Keratinocyte (primary cell): ENCODE measurements around the gene MME. TPM values are rescaled to one million over a fixed set of nuclear protein-coding genes. Genes with fewer than 3 reads are reported as not detected.

ENCODE experiments used
- DNase-seq: peaks from one replicate; pipeline ENCODE4 v3.0.0-alpha.2; 2011; ENCODE audit warnings: low read depth, missing footprints, low spot score
- FAIRE-seq: peaks from 2 replicates; lab custom pipeline; 2011; peaks lifted over from hg19 to GRCh38; lab: Jason Lieb, UNC
- H2AFZ ChIP-seq: 2 replicates; pipeline ENCODE4 v1.6.0; 2012; ENCODE audit warnings: low read length, control low read depth, inconsistent platforms; ENCODE audit not compliant: control insufficient read depth
- H3K27ac ChIP-seq: 2 replicates; pipeline ENCODE4 v1.5.1; 2011; ENCODE audit warnings: low read length; ENCODE audit not compliant: control insufficient read depth, insufficient read depth
- H3K27me3 ChIP-seq: 3 replicates; pipeline ENCODE4 v1.6.0; 2011; ENCODE audit warnings: low read length; ENCODE audit not compliant: control insufficient read depth, insufficient read depth; ENCODE audit errors: extremely low read depth
- H3K36me3 ChIP-seq, 2 experiments: 2 replicates in 1 of 2; 3 replicates in 1 of 2; pipeline ENCODE4 v1.5.1; 2011; ENCODE audit warnings: low read length in 2 of 2, mild to moderate bottlenecking in 1 of 2; ENCODE audit not compliant: control insufficient read depth in 2 of 2, insufficient read depth in 2 of 2; ENCODE audit errors: extremely low read depth in 1 of 2
- H3K4me1 ChIP-seq: 3 replicates; pipeline ENCODE4 v1.5.1; 2011; ENCODE audit warnings: low read length; ENCODE audit not compliant: control insufficient read depth, insufficient read depth; ENCODE audit errors: extremely low read depth
- H3K4me2 ChIP-seq: 3 replicates; pipeline ENCODE4 v1.6.0; 2011; ENCODE audit warnings: low read depth, low read length; ENCODE audit not compliant: control insufficient read depth, insufficient read depth; ENCODE audit errors: extremely low read depth
- H3K4me3 ChIP-seq, 3 experiments: fragments of 200-600 bp in 1 of 3; sonication (generic) in 1 of 3; 2 replicates in 2 of 3; 3 replicates in 1 of 3; pipeline ENCODE4 v1.5.1; 2011 to 2016; ENCODE audit warnings: low read length in 3 of 3, mild to moderate bottlenecking in 3 of 3, control low read depth in 2 of 3, inconsistent platforms in 1 of 3, low read depth in 1 of 3, mixed read lengths in 1 of 3, mixed run types in 1 of 3, moderate library complexity in 1 of 3; ENCODE audit not compliant: control insufficient read depth in 2 of 3, insufficient read depth in 2 of 3; ENCODE audit errors: extremely low read depth in 1 of 3
- H3K79me2 ChIP-seq: 2 replicates; pipeline ENCODE4 v1.6.0; 2012; ENCODE audit warnings: low read length; ENCODE audit not compliant: control insufficient read depth, insufficient read depth
- H3K9ac ChIP-seq: 3 replicates; pipeline ENCODE4 v1.6.0; 2011; ENCODE audit warnings: low read length; ENCODE audit not compliant: control insufficient read depth, insufficient read depth; ENCODE audit errors: extremely low read depth
- H3K9me1 ChIP-seq: 3 replicates; pipeline ENCODE4 v1.6.0; 2011; ENCODE audit warnings: low read length; ENCODE audit not compliant: control insufficient read depth, insufficient read depth; ENCODE audit errors: extremely low read depth
- H3K9me3 ChIP-seq: 2 replicates; pipeline ENCODE4 v1.5.1; 2012; ENCODE audit warnings: low read depth, low read length; ENCODE audit not compliant: control insufficient read depth
- H4K20me1 ChIP-seq: 3 replicates; pipeline ENCODE4 v1.6.0; 2011; ENCODE audit warnings: low read length; ENCODE audit not compliant: control insufficient read depth, insufficient read depth; ENCODE audit errors: extremely low read depth
- EZH2 ChIP-seq: IDR thresholded peaks from one replicate; pipeline ENCODE4 v1.6.1; 2012; ENCODE audit warnings: inconsistent platforms, mild to moderate bottlenecking, low read length, moderate library complexity
- dilution Hi-C: fragments of 300-500 bp; cut with MboI; formaldehyde crosslinking; loops from one replicate; pipeline ENCODE4 v1.7.0; 2020; ENCODE audit warnings: low sequenced_read_pairs; ENCODE audit not compliant: extremely low pct_ligation_motif_present
- polyA plus RNA-seq, 5 experiments: library from polyadenylated mRNA; depleted of rRNA in 3 of 5; stranded (reverse) in 3 of 5; stranded (forward) in 1 of 5; unstranded in 1 of 5; fragments of >200 nt; gene quantifications; 1 replicate in 1 of 5; 2 replicates in 3 of 5; 3 replicates in 1 of 5; pipeline versions ENCODE4 v1.2.1 to v1.2.3, GENCODE V29; 2011 to 2012; ENCODE audit warnings: missing spikeins in 2 of 5, low read depth in 1 of 5, low replicate concordance in 1 of 5
- TF ChIP-seq, protein P1 (sequence below), 3 experiments: IDR thresholded peaks in 1 of 3; conservative IDR thresholded peaks in 1 of 3; optimal IDR thresholded peaks in 1 of 3; 2 replicates in 2 of 3; 3 replicates in 1 of 3; pipeline versions ENCODE3 to v1.5.1; 2011; ENCODE audit warnings: low read length in 3 of 3, mild to moderate bottlenecking in 3 of 3, moderate library complexity in 2 of 3, control low read depth in 1 of 3, inconsistent platforms in 1 of 3; ENCODE audit not compliant: insufficient read depth in 2 of 3; ENCODE audit errors: extremely low read depth in 1 of 3

The MME gene
- polyA plus RNA-seq, 1 donor (not counting 4 experiments of a cell fraction or from before 2014, with no cell fraction given): 2.0 TPM

- Histone ChIP-seq H3K36me3 (no peaks in the 10 kb centered on the region), H2AFZ (no peak overlapping the region), H3K79me2 (no peaks in the 10 kb centered on the region), H3K9ac (no peak overlapping the region), H3K4me2 (no peak overlapping the region), H3K27me3 (no peaks in the 10 kb centered on the region), H3K4me3 (no peak overlapping the region), H3K27ac (no peak overlapping the region), H4K20me1 (no peaks in the 10 kb centered on the region), H3K9me3 (no peaks in the 10 kb centered on the region), H3K4me1 (no peaks in the 10 kb centered on the region), H3K9me1 (no peaks in the 10 kb centered on the region)
- FAIRE-seq (no peak), DNase-seq (no peak)
- TF ChIP-seq, protein P1, sequence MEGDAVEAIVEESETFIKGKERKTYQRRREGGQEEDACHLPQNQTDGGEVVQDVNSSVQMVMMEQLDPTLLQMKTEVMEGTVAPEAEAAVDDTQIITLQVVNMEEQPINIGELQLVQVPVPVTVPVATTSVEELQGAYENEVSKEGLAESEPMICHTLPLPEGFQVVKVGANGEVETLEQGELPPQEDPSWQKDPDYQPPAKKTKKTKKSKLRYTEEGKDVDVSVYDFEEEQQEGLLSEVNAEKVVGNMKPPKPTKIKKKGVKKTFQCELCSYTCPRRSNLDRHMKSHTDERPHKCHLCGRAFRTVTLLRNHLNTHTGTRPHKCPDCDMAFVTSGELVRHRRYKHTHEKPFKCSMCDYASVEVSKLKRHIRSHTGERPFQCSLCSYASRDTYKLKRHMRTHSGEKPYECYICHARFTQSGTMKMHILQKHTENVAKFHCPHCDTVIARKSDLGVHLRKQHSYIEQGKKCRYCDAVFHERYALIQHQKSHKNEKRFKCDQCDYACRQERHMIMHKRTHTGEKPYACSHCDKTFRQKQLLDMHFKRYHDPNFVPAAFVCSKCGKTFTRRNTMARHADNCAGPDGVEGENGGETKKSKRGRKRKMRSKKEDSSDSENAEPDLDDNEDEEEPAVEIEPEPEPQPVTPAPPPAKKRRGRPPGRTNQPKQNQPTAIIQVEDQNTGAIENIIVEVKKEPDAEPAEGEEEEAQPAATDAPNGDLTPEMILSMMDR (optimal IDR thresholded peaks at IDR 0.05 in 1 of 3, IDR thresholded peaks at IDR 0.05 in 1 of 3, conservative IDR thresholded peaks at IDR 0.05 in 1 of 3; ENCODE audit: extremely low read depth in 1 of 3, insufficient read depth in 2 of 3, low read length in 3 of 3): no peak
- TF ChIP-seq EZH2: no peak
- dilution Hi-C loops: no loop called here
Measured at GRCh38 chr3:155231792-155232191, 151.7 kb downstream of the MME start.

- no peak for DNase-seq
- Histone ChIP-seq H3K27ac (no peak overlapping the region), H3K79me2 (no peaks in the 10 kb centered on the region), H2AFZ (no peak overlapping the region), H3K9ac (no peak overlapping the region), H3K4me3 (no peak overlapping the region), H3K27me3 (no peaks in the 10 kb centered on the region), H3K4me1 (no peaks in the 10 kb centered on the region), H3K36me3 (no peaks in the 10 kb centered on the region), H4K20me1 (no peaks in the 10 kb centered on the region), H3K9me1 (no peaks in the 10 kb centered on the region), H3K9me3 (no peaks in the 10 kb centered on the region), H3K4me2 (no peak overlapping the region)
- TF ChIP-seq, protein P1 (optimal IDR thresholded peaks at IDR 0.05 in 1 of 3, IDR thresholded peaks at IDR 0.05 in 1 of 3, conservative IDR thresholded peaks at IDR 0.05 in 1 of 3; ENCODE audit: extremely low read depth in 1 of 3, insufficient read depth in 2 of 3, low read length in 3 of 3): no peak
- TF ChIP-seq EZH2: no peak
- FAIRE-seq: no peak
- dilution Hi-C loops: no loop called here
Measured at GRCh38 chr3:155232605-155233004, 152.5 kb downstream of the MME start.
